GOT3 (cell line): ENCODE data around the gene OR52E1.

Experiments
- DNase-seq: peaks from one replicate; lab custom pipeline; 2025; ENCODE audit warnings: mixed read lengths; lab: John Stamatoyannopoulos, UW

The OR52E1 gene

GRCh38 chr11:5117588-5117987 lies 48.2 kb downstream of the OR52E1 start:
- DNase-seq, result no peak

GRCh38 chr11:5118893-5119292 lies 49.5 kb downstream of the OR52E1 start:
- DNase-seq, result no peak
